Stomach smooth muscle (tissue), 2 donors: Measurements from ENCODE around the gene SLC44A5.

ENCODE experiments used
- H3K27ac ChIP-seq: one replicate; pipeline ENCODE4 v1.7.0; 2013; ENCODE audit warnings: mild to moderate bottlenecking, low read length, inconsistent platforms
- H3K27me3 ChIP-seq, 2 donors: one replicate each; pipeline ENCODE4 v1.7.0; 2013; ENCODE audit warnings: low read length in 2 of 2; ENCODE audit not compliant: insufficient read depth in 2 of 2, control insufficient read depth in 1 of 2
- H3K36me3 ChIP-seq, 2 donors: one replicate each; pipeline ENCODE4 v1.7.0; 2013; ENCODE audit warnings: low read length in 2 of 2; ENCODE audit not compliant: control insufficient read depth in 2 of 2, insufficient read depth in 2 of 2
- H3K4me1 ChIP-seq: one replicate; pipeline ENCODE4 v1.7.0; 2013; ENCODE audit warnings: low read length; ENCODE audit not compliant: control insufficient read depth, insufficient read depth
- H3K4me3 ChIP-seq, 2 donors: one replicate each; pipeline ENCODE4 v1.7.0; 2013; ENCODE audit warnings: low read length in 2 of 2
- H3K9ac ChIP-seq, 2 donors: one replicate each; pipeline ENCODE4 v1.7.0; 2013; ENCODE audit warnings: low read length in 2 of 2, mild to moderate bottlenecking in 1 of 2
- H3K9me3 ChIP-seq, 2 donors: one replicate each; pipeline ENCODE4 v1.7.0; 2013; ENCODE audit warnings: low read length in 2 of 2; ENCODE audit not compliant: control insufficient read depth in 2 of 2
- donor health status: healthy.
- donor health status: Pancreatic carcinoma.

Gene SLC44A5

DNA sequence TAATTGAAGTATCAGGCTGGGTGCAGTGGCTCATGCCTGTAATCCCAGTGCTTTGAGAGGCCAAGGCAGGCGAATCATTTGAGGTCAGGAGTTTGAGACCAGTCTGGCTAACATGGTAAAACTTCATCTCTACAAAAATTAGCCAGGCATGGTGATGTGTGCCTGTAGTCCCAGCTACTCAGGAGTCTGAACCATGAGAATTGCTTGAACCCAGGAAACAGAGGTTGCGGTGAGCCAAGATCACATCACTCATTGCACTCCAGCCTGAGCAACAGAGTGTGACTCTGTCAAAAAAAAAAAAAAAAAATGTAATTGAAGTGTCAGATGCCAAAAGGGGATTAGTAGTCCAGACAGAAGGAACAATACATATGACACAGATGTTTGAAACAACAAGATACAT lies 56.7 kb downstream of the SLC44A5 start:
- no peaks in the 10 kb centered on the region for H3K4me1 ChIP-seq
- no peak overlapping the region for H3K9ac ChIP-seq
- no peak overlapping the region for H3K27ac ChIP-seq
- no peaks in the 10 kb centered on the region for H3K9me3 ChIP-seq
- H3K27me3 ChIP-seq = no peaks in the 10 kb centered on the region
- H3K36me3 ChIP-seq = no peaks in the 10 kb centered on the region
- H3K4me3 ChIP-seq = no peak overlapping the region

DNA sequence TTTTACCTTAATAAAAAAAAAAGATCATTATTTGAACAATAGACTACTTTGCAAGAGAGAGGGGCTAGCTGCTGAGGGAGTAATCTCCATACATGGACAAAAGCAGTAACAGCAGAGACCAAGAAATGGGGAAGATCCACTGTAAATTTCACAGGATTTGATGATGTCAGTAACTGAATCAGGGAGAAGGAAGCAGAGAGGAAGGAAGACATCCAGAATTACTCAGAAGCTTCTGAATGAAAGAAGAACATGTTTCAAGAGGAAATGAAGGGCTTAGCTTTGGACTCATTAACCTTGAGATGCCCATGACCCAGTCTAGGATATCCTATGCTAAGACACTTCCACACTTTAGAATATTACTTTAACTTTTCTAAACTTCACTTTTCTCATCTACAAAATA lies 60.4 kb downstream of the SLC44A5 start:
- H3K9ac ChIP-seq = no peak overlapping the region
- no peaks in the 10 kb centered on the region for H3K36me3 ChIP-seq
- H3K27me3 ChIP-seq = no peaks in the 10 kb centered on the region
- H3K9me3 ChIP-seq = no peaks in the 10 kb centered on the region
- no peak overlapping the region for H3K27ac ChIP-seq
- no peaks in the 10 kb centered on the region for H3K4me1 ChIP-seq
- no peak overlapping the region for H3K4me3 ChIP-seq

DNA sequence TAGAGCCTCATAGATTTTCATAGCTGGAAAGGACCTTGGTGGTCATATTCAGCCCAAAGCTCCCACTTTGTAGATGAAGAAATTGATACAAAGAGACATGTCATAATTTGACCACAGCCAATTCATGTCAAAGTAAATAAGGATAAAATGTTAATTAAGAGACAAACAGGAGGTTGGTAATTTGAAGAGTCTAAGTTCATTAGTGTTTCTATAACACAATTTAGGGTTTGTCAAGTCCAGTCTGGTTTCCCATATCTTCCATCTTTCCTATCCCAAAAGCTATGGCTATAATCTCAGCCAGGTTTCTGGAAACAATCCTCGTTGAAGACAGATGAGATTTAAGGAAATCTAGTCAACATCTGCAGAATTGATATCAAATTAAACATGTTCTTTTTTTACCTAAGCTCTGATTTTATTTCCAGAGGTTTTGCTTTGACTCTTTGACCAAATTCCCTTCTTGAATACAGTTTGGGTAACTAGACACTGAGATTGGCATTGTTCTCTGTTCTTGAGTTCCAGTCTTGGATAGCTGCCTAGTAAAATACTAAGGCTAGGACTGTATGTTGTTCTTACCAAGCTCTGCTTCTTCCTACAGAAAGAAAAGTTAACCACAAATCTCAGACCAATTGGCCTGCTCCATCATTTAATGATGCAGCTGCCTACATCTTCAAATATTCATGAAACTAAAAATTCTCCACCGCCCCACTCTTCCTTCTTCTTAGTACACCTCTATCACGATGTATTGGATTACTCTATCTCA lies 62.0 kb downstream of the SLC44A5 start:
- Histone ChIP-seq H3K4me3 (no peak overlapping the region), H3K36me3 (no peaks in the 10 kb centered on the region), H3K27ac (no peak overlapping the region)

DNA sequence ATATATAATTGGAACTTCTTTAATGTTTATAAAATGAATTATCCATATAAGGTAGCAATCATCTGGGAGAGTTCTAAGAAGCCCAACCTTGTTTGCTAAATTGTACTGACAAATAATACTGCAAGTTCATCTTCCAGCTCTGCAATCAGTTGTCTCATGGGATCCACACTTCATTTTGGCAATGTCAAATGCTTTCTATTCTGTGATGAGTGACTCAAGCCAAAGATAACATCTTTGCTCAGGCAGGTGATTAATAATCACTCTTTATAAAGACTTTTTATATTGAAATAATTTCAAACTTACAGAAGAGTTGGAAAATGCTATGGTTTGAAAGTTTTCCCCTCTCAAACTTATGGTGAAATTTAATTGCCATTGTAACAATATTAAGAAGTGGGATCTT lies 67.2 kb downstream of the SLC44A5 start:
- H3K9ac ChIP-seq = no peak overlapping the region
- no peaks in the 10 kb centered on the region for H3K27me3 ChIP-seq
- H3K9me3 ChIP-seq = peaks cover 0 to under 1% of the 10 kb centered on the region in 2 donors
- H3K4me3 ChIP-seq = no peak overlapping the region
- H3K4me1 ChIP-seq = no peaks in the 10 kb centered on the region
- H3K27ac ChIP-seq = no peak overlapping the region
- H3K36me3 ChIP-seq = no peaks in the 10 kb centered on the region

More for the DNA sequence above, 62.0 kb downstream of the SLC44A5 start:
- no peaks in the 10 kb centered on the region for H3K9me3 ChIP-seq
- no peak overlapping the region for H3K9ac ChIP-seq
- H3K27me3 ChIP-seq = no peaks in the 10 kb centered on the region
- H3K4me1 ChIP-seq = no peaks in the 10 kb centered on the region

DNA sequence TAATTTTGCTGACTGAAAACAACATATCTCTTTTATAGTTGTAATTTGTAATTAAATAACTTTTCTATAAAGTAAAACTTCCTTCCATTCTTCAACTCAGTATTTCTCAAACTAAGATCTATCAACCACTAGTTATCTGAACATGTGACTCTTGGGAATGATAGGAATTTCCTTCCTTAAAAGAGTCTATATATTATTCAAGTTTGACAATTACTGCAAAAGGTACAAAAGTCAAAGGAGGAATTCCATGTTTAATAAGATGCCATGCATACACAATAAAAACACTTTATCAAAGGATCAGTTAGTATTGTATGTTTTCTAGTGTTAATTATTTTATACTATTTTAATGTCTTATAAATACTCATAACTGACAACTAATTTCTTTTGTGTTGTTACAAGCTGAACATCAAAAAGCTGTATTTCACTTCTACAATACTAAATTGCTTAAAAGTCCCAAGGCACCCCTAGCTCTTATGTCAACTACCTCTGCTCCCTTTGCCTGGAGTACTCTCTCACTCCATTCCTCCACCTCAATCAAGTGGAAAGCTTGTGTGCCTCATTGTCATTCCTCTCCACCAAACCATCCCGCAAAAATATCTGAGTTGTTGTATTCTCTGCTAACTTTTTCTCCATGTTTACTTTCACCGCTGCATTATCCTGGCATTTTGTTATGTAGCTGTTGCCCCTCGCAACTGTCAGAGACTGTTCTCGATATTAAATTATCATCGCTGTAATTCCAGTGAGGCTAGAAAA lies 67.9 kb downstream of the SLC44A5 start:
- no peak overlapping the region for H3K4me3 ChIP-seq
- no peak overlapping the region for H3K27ac ChIP-seq
- no peak overlapping the region for H3K9ac ChIP-seq
- no peaks in the 10 kb centered on the region for H3K27me3 ChIP-seq
- no peaks in the 10 kb centered on the region for H3K36me3 ChIP-seq
- H3K4me1 ChIP-seq = no peaks in the 10 kb centered on the region
- peaks cover 0 to 3% of the 10 kb centered on the region in 2 donors for H3K9me3 ChIP-seq

DNA sequence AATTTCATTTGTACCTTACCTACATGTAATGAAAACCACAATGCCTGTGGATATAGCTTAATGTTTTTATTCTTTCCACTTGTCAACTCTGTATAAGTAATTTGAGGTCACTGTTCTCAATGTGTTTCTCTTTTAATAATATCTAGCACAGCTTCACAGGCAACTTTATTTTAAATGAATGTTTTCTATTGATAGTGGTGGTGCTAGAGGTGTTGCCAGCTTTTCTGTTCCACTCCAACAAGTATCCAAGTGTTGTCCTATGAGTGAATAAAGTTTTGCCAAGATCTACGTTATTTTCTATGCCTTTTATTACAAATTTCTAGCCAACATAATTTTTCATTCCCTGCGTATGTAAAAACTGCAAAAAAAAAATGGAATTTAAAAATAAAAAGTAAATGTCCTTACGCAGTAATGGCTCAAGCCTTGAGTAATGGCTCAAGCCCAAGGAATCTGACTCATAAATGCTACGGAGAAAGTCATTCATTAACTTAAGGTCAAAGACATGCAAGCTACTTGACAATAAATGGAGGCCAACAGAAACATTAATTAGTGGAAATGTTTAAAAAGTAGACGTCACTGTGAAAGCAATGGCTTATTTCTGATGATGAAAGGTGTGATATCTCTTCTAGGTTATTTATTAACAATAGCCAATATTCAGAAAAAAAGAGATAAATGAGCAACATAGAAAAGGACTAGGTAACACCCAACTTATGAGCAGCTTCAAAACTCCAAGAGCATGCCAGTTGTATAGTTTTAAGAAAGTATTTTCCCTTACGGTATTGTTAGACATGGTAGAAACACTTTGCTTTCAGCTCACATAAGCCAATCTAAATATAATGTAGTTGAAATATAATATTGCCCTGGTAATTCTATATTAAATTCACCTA lies 71.4 kb downstream of the SLC44A5 start:
- H3K27me3 ChIP-seq = no peaks in the 10 kb centered on the region

DNA sequence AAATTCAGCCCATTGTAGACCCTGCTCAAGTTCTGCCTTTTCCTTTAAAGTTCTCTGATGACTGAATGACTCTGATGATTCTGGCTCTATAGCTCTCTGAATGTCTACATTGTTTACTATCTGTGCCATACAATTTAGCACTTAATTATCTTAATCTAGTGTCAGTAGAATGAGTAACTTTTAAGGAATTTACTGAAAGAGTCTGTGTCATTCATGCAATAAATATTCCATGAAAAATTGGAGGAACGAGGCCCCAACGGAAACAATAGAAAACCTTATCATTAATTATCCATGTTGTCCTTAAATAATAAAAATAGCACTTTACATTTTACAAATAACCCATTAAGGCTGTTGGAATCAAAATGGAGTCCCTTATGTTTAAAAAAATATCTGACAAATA lies 77.8 kb downstream of the SLC44A5 start:
- Histone ChIP-seq H3K4me3 (no peak overlapping the region), H3K9me3 (no peaks in the 10 kb centered on the region), H3K36me3 (no peaks in the 10 kb centered on the region), H3K9ac (no peak overlapping the region), H3K4me1 (no peaks in the 10 kb centered on the region), H3K27ac (no peak overlapping the region), H3K27me3 (no peaks in the 10 kb centered on the region)

More for the DNA sequence above, 71.4 kb downstream of the SLC44A5 start:
- H3K4me1 ChIP-seq = no peaks in the 10 kb centered on the region
- H3K9ac ChIP-seq = no peak overlapping the region
- no peaks in the 10 kb centered on the region for H3K36me3 ChIP-seq
- no peak overlapping the region for H3K27ac ChIP-seq
- peaks cover 0 to 3% of the 10 kb centered on the region in 2 donors for H3K9me3 ChIP-seq
- no peak overlapping the region for H3K4me3 ChIP-seq

DNA sequence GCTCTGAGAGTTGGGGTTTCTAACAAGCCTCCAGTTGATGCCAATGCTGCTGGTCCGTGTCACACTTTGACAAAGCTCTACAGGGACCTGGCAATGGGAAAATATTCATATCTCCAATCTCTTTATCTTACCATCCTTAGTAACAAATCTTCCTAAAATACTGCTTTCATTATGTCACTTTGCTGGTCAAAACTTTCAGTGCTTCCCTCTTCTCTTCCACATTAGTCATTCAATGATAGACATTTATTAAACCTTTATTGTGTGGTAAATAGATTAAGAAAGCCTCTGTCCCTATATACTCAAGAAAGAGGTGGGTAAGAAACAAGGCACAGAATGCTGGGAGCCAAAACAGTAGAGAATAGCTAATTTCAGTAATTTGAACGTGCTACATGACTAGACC lies 79.3 kb downstream of the SLC44A5 start:
- no peaks in the 10 kb centered on the region for H3K27me3 ChIP-seq
- no peak overlapping the region for H3K4me3 ChIP-seq
- no peaks in the 10 kb centered on the region for H3K9me3 ChIP-seq
- H3K27ac ChIP-seq = no peak overlapping the region
- H3K9ac ChIP-seq = no peak overlapping the region
- H3K4me1 ChIP-seq = no peaks in the 10 kb centered on the region
- H3K36me3 ChIP-seq = no peaks in the 10 kb centered on the region

DNA sequence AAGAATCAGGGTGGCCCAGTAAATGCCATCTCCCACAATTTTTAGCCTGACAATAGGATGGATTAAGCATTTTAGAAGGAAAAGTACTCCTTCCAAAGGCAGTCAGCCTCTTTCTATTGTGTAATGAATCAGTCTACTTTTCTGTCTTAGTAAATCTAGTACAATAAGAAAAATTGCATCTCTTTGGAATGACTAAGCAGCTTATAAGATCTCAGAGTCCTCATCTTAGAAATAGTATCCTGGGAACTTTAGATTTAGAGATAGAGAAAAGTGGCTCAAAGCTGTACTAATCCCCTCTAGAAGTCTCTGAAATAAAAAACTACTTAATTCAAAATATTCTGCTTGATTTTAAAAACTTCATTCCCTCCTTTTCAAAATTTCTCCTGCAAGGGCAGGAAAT lies 81.4 kb downstream of the SLC44A5 start:
- H3K9me3 ChIP-seq = no peaks in the 10 kb centered on the region
- no peak overlapping the region for H3K27ac ChIP-seq
- H3K27me3 ChIP-seq = no peaks in the 10 kb centered on the region
- H3K4me1 ChIP-seq = no peaks in the 10 kb centered on the region
- H3K9ac ChIP-seq = no peak overlapping the region
- no peaks in the 10 kb centered on the region for H3K36me3 ChIP-seq
- H3K4me3 ChIP-seq = no peak overlapping the region

DNA sequence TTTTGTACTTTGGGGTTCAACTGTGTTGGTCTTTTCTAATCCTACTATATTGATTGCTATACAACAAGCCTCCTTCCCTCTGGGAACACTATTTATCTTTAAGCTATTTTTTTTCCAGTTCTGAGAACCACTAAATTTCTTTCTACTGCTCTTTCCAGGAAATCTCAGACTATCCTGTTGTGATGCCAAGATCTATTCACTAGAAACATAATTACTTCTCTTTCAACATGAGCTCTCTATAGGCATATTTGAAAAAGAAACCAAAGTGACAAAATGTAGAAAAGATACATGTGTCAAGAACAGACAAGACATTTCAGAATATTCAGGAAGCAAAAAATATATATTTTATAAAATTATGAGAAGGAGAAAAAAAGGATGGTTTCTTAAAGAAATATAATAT lies 82.9 kb downstream of the SLC44A5 start:
- H3K36me3 ChIP-seq = no peaks in the 10 kb centered on the region
- H3K9me3 ChIP-seq = no peaks in the 10 kb centered on the region
- no peak overlapping the region for H3K27ac ChIP-seq
- no peaks in the 10 kb centered on the region for H3K4me1 ChIP-seq
- H3K9ac ChIP-seq = no peak overlapping the region
- no peak overlapping the region for H3K4me3 ChIP-seq
- no peaks in the 10 kb centered on the region for H3K27me3 ChIP-seq
